Measurements from ENCODE around the gene KRT26.
A peak's percentile ranks its signal among the peaks of the same experiment; 100 is the strongest.
"Not testable (repeated sequence)": the region's sequence is repeated elsewhere in the genome, so short reads cannot be mapped to it uniquely, and the experiment has no call there.

Gene KRT26

DNA sequence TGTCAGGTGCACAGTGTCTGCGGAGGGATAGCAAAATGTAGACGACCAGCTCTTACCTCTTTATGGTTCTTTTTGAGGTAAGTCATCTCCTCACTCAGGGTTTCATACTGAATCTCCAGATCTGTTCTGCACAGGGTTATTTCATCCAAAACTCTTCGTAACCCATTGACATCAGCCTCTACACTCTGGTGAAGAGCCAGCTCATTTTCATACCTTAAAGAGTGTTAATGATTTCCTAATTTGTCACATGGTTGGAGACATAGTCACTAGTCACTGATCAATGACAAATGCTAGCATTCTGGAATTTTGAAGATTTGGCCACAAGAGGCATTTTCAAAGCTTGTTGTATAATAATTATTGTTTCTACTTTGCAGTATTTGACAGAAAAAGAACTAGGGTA is 18.2 kb downstream of the KRT26 start:
- in situ Hi-C loops (cut with HindIII; ENCODE audit: low pct_ligation_motif_present, low pct_unique_long_range_greater_than_20kb, low sequenced_read_pairs), result no loop called here
- DNase-seq, result no peak

DNA sequence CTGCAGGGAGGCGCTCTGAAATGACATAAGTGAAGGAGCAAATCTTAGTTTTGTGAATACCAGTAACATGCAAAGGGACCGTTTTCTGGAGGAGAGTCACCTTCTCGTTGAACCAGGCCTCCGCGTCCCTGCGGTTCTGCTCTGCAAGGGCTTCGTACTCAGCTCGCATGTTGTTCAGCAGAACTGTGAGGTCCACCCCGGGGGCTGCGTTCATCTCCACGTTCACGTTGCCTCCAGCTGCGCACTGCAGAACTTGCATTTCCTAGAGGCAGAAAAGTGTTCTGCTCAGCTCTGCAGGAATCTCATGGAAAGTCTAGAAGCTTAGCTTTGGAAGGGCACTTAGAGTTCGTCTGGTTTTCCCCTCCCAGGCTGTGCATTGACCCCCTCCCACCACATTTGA is 20.9 kb downstream of the KRT26 start:
- DNase-seq, result no peak
- in situ Hi-C loops (cut with HindIII; ENCODE audit: low pct_ligation_motif_present, low pct_unique_long_range_greater_than_20kb, low sequenced_read_pairs), result no loop called here

DNA sequence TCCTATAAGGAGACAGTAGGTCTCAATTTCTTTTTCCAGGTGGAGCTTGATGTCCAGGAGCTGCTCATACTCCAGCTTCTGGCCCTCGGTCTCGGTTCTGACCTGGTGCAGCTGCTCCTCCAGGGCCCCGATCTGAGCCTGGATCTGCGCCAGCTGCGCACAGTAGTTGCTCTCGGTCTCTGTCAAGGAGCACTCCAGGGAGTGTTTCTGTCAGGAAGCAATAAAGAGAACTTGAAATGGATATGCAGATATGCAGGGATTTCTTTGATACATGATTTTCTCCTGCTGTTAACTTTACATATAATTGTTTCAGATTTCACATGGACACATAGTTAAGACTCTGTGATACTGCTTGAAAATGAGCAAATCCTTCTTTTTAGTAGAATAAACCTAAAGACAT is 21.6 kb downstream of the KRT26 start:
- in situ Hi-C loops (cut with HindIII; ENCODE audit: low pct_ligation_motif_present, low pct_unique_long_range_greater_than_20kb, low sequenced_read_pairs), result no loop called here
- no peak for DNase-seq

DNA sequence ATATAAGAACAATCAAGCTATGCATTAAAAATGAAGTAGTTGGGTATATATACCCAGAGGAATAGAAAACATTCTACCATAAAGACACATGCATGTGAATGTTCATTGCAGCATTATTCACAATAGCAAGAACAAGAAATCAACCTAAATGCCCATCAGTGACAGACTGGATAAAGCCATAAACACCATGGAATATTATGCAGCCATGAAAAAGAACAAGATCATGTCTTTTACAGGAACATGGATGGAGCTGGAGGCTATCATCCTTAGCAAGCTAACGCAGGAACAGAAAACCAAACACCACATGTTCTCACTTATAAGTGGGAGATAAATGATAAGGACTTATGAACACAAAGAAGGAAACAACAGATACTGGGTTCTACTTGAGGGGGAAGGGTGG is 23.3 kb downstream of the KRT26 start:
- DNase-seq; in situ Hi-C loops (cut with HindIII; ENCODE audit: low pct_ligation_motif_present, low pct_unique_long_range_greater_than_20kb, low sequenced_read_pairs): not testable (repeated sequence)

DNA sequence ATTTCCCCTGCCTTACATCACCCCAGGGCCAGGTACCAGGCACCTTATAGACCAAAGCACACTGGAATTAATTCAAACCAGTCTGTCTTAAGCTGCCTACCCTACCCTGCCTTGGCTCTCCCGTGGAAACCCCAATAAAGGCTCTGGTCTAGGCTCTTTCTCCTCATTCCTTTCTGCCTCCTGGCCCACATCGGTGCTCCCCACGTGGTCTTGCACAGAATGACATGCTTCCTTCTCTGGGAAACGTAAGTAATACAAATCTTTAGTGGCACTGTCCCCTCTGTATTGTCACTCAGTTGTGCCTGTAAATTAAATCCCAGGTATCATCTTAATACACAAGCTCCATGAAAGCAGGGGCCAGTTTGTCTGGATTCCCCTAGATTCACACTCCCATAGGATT is 33.4 kb downstream of the KRT26 start:
- in situ Hi-C loops (cut with HindIII; ENCODE audit: low pct_ligation_motif_present, low pct_unique_long_range_greater_than_20kb, low sequenced_read_pairs), result no loop called here
- no peak for DNase-seq

DNA sequence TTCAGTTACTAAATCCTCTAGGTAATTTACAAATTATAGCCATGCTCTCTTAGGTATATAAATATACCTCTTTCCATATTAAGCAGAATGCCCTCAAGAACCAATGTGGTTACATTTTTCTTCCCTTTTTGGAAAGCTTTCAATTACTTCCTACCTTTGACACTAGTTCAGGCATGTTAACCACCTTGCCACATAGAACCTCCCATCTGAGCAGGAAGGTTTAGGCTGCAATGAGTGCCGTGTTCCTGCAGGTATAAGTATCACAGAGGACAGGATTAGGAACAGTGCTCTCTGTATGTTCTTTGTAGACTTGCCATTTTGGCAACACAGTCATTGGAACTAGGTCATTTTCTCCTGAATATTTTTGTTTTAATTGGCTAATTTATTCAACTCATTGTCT is 37.0 kb downstream of the KRT26 start:
- no peak for DNase-seq
- in situ Hi-C loops (cut with HindIII; ENCODE audit: low pct_ligation_motif_present, low pct_unique_long_range_greater_than_20kb, low sequenced_read_pairs), result no loop called here

DNA sequence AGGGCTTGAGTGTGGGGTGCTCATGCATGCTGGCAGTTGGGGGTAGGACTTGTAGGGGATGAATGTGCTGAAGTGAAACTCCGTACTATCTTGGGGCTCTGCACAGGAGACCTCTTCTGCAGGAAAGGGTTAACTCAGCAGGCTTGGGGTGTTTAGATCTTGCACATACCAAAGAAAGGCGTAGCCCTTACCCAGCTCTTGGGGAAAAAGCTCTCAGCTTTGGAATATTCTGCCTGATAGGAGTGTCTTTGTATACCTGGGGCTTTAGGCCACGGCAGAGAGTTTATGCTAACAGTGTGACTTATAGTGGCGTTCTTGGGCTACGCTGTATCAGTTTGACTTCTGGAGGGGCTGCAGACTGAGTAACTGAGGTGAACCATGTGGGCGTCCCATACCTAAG is 38.0 kb downstream of the KRT26 start:
- in situ Hi-C loops (cut with HindIII; ENCODE audit: low pct_ligation_motif_present, low pct_unique_long_range_greater_than_20kb, low sequenced_read_pairs), result no loop called here
- no peak for DNase-seq

DNA sequence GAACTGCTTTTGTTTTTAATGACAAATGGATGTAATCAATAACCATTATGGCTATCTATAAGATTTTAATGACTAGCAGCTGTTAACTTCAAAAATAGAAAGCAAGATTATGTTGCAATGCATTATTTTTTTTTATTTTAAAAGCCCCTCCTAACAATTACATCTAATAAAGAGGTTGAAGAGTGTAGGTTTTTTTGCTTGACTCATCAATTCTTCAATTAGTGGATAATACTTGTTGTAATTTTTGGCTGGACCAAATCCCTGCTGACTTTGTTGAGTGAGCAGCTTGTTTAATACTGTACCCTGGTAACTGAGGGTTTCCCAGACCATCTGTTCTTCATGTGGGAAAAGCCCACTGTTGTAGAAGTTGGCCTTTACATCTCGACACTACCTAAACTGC is 41.0 kb downstream of the KRT26 start:
- DNase-seq, result no peak
- in situ Hi-C loops (cut with HindIII; ENCODE audit: low pct_ligation_motif_present, low pct_unique_long_range_greater_than_20kb, low sequenced_read_pairs), result no loop called here

DNA sequence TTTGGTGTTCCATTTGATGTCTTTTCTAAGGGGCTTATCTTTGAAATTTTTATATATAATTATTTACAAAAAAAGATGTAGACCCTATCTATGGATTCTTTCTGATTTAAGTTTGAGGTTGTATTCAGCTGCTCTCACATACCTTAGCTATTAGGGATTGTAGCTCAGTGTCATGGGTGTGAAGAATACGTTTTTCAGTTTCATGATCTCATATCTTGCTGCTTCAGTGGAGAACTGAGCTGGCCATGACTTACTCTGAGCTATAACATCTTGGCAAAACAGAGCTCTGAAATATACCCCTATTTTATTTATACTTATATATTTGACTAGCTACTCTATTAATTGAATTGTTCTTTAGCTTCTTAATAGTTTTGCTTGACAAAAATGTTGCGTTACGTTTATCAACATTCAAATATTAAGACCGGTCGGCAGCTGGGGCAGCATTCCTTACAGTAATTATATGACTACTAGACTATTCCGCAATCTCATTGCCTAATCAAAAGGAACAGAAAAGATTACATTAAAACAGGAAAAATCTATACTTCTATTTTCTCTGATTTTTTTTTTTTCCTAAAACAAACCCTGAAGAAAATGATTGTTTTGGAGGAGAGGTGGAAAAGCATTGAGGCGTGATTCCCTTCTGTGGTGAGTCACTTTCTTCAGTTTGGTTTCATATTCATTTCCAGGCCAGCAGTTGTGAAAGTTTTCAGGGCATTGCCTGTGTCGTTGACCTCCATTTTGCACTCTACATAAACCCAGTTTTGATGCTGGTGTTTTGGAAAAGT is 44.4 kb downstream of the KRT26 start:
- in situ Hi-C loops (cut with HindIII; ENCODE audit: low pct_ligation_motif_present, low pct_unique_long_range_greater_than_20kb, low sequenced_read_pairs), result no loop called here
- peak; percentile 92 for DNase-seq

DNA sequence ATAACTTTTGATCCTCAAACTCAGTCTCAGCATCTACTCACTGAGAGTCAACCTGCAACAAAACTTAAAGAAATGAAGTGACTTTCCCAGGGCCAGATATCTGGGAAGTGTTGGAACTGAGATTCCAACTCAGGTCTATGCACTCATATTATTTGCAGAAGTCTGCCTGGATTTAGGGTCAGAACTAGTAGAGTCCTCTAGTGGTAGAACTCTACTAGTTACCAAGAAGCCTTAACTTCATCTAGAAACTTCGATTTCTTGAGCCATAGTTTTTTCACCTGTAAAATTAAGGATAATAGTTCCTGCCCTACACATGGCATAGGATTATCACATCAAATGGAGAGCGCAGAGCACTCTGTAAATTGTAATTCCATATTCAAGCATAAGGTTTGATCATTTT is 45.1 kb downstream of the KRT26 start:
- DNase-seq, result peak; percentile 61
- in situ Hi-C loops (cut with HindIII; ENCODE audit: low pct_ligation_motif_present, low pct_unique_long_range_greater_than_20kb, low sequenced_read_pairs), result no loop called here

DNA sequence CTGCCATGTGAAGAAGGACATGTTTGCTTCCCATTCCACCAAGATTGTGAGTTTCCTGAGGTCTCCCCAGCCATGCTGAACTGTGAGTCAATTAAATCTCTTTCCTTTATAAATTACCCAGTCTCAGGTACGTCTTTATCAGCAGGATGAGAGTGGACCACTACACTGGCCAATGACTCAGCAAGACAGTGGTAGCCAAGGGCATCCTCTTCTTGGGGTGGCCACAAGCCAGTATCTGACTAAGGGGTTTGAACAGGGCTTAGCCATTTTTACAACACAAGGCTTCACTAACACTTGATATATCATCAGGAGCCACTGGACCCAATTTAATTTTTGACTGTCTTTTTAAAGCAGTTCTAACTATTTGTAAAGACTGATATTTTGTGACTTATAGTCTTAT is 47.3 kb downstream of the KRT26 start:
- no peak for DNase-seq
- in situ Hi-C loops (cut with HindIII; ENCODE audit: low pct_ligation_motif_present, low pct_unique_long_range_greater_than_20kb, low sequenced_read_pairs), result no loop called here

DNA sequence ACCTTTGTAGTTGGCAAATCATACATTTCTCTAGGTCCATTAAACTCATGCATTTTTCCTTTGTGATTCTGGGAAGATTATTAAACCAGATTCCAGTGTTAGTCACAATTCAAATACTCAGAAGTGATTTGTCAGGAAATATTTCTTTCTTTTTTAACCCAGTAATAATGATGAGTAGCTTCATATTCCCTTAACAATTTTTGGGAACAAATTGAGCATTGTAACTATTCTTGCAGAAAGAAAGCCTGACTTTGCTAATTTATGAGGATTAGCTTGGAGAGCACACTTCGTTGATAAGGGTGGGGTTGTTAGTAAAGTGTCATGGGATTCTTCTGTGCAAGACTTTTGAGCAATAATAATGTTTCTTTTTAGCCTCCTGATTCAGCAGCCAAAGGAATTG is 49.8 kb downstream of the KRT26 start:
- in situ Hi-C loops (cut with HindIII; ENCODE audit: low pct_ligation_motif_present, low pct_unique_long_range_greater_than_20kb, low sequenced_read_pairs), result no loop called here
- peak; percentile 68 for DNase-seq

DNA sequence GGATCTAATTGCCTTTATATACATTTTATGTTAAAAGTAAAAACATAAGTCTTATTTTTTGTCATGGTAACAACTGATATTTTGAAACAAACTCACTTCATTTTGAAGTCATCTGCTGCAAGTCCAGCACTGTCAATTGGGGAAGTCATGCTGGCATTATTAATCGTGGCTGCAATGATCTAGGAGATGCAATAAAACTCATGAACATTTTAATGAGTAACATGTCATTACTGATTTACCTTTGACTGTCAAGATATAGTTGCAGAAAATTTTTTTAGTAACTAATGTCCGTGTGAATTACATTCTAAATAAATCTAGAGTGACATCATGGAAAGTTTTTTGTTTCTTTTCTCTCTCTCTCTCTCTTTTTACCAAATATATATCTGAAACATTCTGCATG is 51.1 kb downstream of the KRT26 start:
- peak; percentile 20 for DNase-seq
- in situ Hi-C loops (cut with HindIII; ENCODE audit: low pct_ligation_motif_present, low pct_unique_long_range_greater_than_20kb, low sequenced_read_pairs), result no loop called here

DNA sequence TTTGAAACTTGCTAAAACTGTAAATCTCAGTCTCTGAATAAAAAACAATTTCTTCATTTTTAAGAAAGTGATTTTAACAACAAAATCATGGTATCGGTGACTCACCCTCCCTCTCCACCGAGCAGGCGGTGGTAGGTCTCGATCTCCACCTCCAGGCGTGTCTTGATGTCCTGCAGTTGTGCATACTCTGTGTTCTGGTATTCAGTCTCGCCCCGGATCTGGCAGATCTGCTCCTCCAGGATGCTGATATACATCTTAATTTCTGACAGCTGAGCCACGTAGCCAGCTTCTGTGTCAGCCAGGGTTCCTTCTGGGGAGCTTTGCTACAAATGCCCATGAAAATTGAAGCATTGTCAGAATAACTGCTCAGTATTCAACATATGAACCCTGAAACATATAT is 53.1 kb downstream of the KRT26 start:
- in situ Hi-C loops (cut with HindIII; ENCODE audit: low pct_ligation_motif_present, low pct_unique_long_range_greater_than_20kb, low sequenced_read_pairs), result no loop called here

DNA sequence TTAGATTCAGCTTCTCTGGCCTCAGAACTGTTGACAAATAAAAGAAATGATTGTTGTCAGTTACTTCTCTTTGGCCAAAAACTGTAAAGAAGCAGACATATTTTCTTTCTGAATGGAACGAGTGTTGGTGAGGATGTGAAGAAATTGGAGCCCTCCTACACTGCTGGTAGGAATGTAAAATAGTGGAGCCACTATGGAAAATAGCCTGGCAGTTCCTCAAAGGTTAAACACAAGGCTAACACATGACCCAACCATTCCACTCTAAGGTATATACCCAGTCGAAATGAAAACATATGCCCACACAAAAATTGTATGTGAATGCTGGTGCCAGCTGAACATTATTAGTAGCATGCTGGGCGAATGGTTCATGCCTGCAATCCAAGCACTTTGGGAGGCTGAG is 54.2 kb downstream of the KRT26 start:
- in situ Hi-C loops (cut with HindIII; ENCODE audit: low pct_ligation_motif_present, low pct_unique_long_range_greater_than_20kb, low sequenced_read_pairs), result no loop called here
- DNase-seq, result no peak

More for the DNA sequence above, 53.1 kb downstream of the KRT26 start:
- no peak for DNase-seq

All from ACHN (cell line).